GM18499 (cell line): ENCODE results near the gene DAG1.
A peak's percentile ranks its signal among the peaks of the same experiment; 100 is the strongest.

Experiments used
- ATAC-seq: cut with Tn5 transposase; IDR thresholded peaks from one replicate; pipeline ENCODE4 v1.9.1; 2021; ENCODE audit warnings: moderate number of reproducible peaks; ENCODE audit not compliant: insufficient read depth, unreplicated experiment

Gene DAG1

DNA sequence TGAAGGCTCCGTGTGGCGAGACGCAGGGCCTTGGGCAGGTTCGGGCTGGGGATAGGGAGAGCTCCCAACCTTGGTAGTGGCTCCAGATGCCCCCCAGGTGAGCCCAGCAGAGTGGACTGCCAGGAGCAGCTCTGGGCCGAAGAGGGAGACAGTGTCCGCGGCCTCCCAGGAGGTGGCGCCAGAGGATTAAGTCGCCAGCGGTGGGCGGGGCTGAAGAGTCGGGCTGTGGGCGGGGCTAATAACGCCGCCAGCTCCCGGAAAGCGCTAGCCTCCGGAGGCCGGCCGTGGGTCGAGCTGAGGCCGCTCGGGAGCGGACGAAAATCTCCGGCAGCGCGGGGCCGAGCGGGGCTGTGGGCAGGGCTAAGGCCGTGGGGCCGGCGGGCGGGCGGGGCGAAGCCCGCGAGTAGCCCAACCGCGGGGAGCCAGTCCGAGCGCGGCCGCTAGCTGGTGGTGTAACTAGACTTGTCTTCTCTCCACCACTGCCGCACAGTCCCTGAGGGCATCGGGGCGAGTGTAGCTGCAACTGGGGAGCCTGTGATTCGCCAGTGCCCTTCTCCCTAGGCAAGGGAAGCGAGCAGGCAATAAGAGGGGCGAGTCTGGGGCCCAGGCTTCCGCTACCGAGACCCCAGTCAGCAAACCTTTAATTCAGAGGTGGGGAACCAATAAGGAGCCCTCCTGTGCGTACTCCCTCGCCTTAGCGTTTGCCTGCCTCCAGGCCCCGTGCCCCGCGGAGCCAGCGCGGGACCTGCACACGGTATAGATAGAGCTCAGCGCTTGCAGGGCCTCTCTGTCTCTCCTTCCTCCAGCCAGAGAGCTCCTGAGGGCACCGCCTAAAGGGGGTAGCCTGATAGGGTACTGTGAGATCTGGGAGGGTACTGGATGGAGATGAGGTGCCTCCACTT is 69.8 kb downstream of the DAG1 start:
- peak; percentile 46 for ATAC-seq

DNA sequence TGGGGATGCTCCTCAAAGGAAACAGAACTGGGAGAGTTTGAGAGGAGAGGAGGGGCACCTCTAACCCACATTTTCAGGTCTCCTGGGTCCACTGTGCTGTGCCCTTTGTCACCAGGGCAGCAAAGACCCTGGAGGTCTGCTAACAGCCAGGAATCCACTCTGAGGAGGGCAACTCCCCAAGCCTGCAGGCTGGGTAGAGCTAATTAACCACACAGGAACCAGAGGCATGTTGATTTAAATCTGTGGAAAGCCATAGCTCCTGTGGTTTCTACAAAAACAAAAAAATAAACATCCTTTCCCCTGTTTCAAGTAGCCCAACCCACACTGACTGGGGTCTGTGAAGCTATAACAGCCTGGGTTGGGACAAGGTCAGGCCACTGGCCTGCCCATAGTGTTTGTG is 82.0 kb downstream of the DAG1 start:
- no peak for ATAC-seq

DNA sequence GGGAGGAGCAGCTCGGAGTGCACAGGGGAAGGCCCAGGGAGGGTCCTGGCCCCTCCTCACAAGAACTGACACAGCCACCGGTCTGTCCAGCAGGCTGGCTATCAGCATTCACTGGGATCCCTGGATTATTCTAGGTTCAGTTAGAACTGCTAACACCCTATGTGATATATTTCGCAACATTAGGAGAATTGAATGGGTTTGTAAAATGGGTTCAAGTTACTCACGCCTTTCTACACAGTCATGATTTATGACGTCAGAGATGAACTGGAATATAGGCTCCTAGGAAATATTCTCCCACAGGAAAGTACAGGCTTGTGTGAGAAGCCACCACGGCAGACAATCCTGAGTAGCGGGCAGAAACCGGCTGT is 83.2 kb downstream of the DAG1 start:
- ATAC-seq = no peak

DNA sequence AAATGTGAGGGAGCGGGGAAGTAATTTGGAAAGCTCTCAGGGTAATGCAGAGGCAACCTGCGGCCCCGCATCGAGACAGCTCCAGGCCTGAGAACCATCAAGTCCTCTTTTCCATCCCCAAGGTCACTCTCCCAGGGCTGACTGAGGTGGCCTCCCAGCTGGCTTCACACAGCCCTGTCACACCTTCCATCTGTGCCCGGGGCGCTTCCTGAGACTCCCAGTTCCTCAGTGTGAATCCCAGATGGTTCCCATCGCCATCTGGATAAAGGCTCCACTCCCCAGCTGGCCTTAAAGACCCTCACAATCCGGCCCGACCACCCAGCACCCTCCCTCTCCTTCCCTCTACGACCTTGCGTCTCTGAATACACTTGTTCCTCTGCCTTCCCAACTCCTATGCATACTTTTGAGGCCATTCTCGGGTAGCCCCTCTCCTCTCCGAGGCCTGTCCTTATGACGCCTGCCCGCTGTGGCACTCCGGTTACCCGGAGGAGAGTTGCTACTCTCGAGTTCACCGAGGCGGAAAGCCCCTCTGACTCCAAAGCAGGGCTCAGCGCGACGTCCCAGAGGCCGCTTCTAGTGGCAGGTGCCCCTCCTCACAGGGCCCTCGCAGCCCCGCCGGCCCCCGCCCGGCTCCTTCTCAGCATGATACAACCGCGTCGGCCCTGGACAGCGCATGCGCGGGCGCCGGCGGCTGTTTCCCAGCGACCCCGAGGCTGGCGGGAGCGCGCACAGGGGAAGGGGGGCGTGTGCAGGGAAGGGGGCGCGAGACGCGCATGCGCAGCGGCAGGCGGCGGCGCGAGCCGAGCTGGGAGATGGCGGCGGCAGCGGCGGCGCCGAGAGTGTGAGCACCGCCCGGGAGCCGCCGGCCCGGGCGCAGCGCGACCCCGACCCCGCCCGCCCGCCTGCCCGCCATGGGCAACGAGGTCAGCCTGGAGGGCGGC is 83.9 kb downstream of the DAG1 start, which contains the start of gene BSN:
Gene BSN (plus strand): TSS at position 786 of the 941 bp plus-strand sequence. CDS start 126 bp downstream, at position 912.
- no peak for ATAC-seq

DNA sequence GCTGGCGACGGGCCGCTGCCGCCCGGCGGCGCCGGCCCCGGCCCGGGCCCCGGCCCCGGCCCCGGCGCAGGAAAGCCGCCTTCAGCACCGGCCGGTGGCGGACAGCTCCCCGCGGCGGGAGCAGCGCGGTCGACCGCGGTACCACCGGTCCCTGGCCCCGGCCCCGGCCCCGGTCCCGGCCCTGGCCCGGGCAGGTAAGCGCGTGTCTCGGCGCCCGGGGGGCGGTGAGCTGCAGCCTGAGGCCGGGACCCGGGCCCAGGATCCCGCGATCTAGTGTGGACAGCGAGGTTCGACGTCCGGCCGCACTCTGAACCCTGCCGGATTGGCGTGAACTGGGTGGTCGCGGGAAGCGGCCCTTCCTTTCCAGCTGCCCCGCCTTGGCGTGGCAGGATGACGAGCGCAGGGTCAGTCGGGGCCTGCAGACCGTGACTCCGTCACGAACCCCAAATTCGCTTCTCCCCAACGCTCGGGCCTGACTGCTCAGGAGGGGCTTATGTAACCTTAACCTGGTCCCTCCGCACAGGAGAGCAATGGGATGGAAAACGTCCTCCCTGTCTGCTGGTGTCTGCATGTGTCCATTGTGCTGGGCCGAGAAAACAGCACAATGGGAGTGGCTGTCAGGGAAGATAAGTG is 84.7 kb downstream of the DAG1 start:
- no peak for ATAC-seq

DNA sequence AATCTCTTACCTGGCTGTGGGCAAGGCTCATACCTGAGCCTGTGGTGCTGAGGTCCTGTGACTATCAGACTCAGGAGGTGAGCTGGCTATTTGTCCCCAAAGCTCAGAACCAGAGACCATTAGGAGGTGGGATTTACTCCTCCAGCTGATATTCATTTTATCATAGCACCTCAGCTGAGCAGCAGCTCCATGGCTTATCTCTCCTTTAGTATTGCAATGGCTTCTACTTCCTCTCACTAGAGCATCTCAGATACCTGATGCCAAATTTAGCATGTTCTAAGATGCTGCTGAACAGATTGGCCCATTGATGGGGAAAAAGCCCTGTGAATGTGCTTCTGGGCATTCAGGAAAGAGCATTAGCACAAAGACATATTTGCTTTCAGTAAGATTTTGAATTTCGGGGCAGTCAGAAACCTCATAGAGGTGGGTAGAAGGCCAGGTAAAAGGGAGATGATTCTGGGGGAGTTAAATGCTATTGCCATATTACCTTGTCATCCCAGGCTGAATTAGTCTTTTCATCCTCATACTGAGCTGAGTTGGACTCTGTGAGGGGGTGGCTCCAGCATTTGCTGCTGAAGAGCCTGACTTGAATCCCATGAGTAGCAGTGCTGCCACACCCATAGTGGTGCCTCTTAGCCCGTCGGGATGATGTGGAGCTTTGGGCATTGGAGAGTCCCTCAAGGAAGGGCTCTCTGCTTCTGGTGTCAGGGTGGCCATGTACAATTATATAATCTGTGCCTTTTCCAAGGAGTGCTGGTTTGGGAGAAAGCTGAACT is 86.6 kb downstream of the DAG1 start:
- ATAC-seq = no peak

DNA sequence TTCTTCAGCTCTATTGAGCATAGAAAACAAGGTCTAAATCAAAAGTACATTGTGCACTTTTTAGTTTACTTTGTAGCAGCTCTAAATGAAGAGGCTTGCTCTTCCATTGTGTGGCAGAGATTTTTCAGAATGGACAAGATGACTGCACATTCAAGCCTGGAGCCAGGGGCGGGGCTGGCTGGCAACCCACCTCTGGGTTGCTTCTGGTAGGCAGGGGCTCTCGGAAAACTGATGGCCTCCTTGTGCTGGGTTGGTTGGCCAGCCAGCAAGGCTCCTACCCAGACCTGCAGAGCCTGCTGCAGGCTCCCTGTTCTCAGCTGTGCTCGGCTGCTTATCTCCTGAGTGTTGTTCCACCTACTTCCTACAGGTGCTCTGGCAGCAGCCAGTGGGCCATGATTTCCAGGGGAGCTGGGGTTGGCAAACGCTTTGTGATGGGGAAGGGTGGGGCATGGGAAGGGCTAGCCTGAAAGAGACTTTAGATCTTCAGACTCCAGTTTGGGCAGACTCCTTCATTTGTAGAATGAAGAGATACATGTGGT is 93.0 kb downstream of the DAG1 start:
- no peak for ATAC-seq

DNA sequence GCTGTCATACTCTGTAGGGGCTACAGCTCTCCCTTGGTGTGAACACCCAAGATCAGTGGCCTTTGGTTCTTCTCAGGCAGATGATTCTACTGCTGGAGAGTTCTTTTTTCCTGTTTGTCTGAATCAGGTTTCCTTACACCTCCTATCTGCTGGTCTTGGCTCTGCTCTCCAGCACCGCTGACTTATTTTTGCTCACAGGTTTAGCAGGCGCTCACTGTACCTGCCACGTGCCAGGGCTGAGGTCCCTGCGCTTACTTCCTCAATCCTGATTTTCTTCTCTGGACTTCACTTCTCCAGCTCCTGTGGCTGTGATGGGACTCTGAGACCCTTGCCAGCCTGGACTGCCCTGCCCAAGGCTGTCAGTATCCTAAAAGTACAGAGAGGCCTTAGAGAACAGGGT is 93.7 kb downstream of the DAG1 start:
- no peak for ATAC-seq

- ATAC-seq = no peak
These were observed 96.2 kb downstream of the DAG1 start for GRCh38 chr3:49566312-49566711.

- ATAC-seq = no peak
These were observed 97.3 kb downstream of the DAG1 start for GRCh38 chr3:49567406-49567805.

DNA sequence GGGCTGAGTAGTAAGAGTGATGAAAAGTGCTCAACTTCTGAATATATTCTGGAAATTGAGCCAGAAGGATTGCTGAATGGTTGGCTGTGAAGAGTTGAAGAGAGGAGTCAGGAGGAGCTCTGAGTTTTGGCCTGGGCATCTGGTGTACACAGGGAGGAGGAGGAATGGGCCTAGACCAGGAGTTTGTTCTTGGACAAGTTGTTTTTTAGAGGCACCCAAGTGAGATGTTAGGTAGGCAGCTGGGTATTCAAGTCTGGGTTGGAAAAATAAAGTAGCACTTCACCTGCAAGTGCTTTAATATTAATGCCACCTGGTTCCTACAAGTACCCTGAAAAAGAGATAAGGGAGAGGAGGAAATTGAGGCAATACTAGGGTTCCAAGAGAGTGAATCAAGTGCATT is 98.9 kb downstream of the DAG1 start:
- ATAC-seq = no peak

DNA sequence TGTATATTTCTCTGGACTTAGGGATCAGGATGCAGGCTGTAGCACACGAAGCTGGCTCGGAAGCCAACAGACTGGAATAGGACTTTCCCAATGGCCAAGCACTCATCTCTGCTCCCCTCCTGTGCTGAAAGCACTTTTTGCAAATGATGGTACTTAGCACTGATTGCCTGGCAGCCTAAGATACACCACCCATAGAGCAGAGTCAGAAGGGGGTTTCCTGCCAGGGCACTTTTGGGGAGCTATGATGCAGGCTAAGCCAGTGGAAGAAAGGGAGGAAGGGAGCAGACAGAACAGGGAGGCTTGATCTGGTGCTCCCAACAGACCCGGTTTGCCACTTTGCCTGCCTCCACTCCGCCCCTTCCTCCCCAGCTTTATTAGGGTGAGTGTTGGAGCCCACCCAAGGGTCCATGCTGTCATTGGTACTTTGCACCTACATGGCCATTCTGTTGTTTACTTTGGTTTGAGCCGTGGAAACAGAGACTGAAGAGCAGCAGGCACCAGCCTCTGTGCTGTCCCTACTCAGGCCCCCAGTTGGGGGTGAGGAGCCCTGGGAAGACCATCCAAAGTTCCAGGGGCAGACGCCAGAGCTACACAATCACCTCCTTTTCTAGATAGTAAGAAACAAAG is 100.1 kb downstream of the DAG1 start:
- no peak for ATAC-seq

- ATAC-seq = no peak
These were observed 112.1 kb downstream of the DAG1 start for GRCh38 chr3:49582177-49582576.
